Activated T-cell treated with anti-CD3 and anti-CD28 coated beads for 4 hours (primary cell): ENCODE results near the gene PAX6.

Source experiments
- DNase-seq: peaks from one replicate; pipeline ENCODE4 v3.0.0-alpha.2; 2020

The PAX6 gene

DNA sequence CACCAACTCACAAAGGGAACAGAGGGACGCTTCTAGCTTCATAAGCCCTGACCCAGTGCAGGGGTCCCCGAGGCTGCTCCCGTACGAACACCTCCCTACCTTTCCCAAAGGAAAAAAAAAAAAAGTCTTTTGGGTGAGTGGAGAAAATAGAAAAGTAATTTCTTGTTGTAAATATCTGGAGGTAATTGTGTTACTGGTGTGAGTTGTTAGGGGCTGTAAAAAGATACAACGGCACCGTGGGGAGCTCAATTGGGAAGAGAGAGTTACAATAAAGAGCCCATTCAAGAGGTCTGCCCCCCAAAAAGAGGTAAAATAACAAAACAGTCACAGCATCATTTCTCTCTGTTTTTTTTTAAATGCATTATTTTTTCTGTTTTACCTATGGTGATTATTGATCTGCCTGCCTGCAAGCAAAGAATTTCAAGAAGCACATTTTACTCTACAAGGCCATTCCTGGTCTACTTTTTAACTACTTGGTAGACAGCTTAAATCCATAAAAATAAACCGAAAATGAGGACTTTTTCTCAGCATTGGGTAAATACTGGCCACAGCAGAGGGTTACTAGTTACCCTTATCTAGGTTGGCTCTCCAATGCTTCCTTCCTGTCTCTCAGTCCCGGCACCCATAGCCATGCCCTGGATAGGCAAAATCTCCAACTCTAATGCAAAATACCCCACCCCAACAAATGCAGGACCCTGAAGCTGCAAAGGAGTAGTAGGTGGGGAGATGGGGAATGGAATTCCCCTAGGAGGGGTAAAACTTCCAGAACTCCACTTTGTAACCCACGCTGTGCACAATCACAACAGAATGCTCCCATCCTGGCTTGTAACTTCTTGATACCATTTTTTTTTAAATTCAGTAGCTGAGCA is 3.1 kb downstream of the PAX6 start:
- DNase-seq, result no peak

- DNase-seq, result no peak
Observed at GRCh38 chr11:31806928-31807798, 4.0 kb downstream of the PAX6 start.

- DNase-seq, result no peak
Observed at GRCh38 chr11:31806186-31806927, 4.8 kb downstream of the PAX6 start.

GRCh38 chr11:31805629-31806185 is 5.4 kb downstream of the PAX6 start:
- DNase-seq, result no peak

GRCh38 chr11:31805037-31805628 is 6.0 kb downstream of the PAX6 start:
- DNase-seq, result no peak

GRCh38 chr11:31804312-31805036 is 6.6 kb downstream of the PAX6 start:
- DNase-seq, result no peak

GRCh38 chr11:31803813-31804311 is 7.3 kb downstream of the PAX6 start:
- DNase-seq, result no peak

DNA sequence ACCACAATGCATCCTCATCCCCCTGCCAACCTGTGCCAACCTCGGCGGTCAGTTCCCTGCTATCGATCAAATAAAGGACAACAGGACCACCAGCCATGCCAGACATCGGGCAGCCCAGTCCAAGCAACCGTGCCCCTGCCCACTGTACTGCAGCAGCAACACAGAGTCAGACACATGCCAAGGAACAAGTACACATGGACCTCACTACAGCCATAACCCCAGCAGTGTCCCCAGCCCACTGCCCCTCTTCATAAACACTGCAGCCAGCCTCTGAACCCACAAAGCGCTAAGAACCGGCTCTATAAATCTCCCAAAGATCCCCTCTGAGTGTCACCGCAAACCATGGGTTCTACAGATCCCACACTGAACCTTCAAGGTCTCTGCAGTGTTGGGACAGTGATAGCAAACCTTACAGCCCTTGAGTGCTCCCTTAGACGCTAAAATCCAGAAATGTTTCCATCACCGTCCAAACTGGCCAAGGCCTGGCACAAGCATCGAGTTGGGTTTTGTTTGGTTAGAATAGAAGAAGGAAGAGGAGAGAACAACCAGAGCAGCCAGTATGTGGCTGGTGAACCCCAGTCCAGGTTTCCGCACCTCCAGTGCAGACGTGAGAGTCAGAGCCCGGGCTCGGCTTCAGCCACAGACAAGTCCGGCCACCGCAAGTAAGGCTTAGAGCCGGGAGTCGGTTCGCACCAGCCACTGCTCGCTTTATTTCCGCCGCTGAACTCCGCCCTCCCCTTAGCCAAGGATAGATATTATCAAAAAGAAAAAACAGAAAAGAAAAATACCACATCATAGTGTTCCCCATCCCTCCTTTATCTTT is 7.9 kb downstream of the PAX6 start:
- no peak for DNase-seq

DNA sequence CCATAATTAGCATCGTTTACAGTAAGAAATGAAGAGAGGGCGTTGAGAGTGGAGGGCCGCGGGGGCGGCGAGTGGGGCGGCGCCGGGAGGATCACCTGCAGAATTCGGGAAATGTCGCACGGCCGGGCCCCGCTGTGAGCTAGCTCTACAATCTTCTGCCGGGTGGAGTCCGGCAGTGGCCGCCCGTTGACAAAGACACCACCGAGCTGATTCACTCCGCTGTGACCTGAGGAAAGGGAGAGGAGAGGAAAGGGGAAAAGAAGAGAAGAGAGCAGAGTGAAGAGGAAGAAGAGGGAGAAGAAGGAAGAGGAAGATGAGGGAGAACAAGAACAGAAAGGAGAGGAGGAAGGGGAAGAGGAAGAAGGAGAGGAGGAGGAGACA is 8.5 kb downstream of the PAX6 start:
- no peak for DNase-seq

DNA sequence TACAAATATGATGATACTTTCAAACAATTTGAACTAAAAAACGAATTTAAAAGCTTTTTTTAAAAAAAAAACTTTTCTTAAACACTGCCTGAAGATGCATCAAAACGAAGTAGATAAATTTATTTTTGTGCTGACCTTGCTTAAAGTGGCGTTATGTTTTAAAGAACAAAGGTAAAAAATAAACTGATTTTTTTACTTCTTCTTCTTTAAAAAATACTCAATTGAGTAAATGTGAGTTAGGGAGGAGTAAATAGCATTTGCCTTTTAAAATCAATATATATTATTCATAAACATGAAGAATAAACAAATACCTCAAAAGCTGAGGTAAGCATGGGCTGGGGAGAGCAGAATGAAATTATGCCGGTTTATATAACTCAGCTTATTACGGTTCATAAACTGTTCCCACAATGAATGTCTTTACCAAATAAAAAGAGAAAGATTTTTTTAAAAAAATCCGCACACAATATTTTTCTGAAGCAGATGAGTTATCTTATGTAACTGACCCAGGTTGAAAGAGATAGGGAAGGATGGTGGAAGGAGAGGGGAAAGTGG is 9.0 kb downstream of the PAX6 start:
- DNase-seq, result no peak

GRCh38 chr11:31801298-31801702 is 9.8 kb downstream of the PAX6 start:
- no peak for DNase-seq

GRCh38 chr11:31800398-31801265 is 10.5 kb downstream of the PAX6 start:
- DNase-seq, result no peak

- DNase-seq, result no peak
Observed at GRCh38 chr11:31799435-31800397, 11.4 kb downstream of the PAX6 start.

DNA sequence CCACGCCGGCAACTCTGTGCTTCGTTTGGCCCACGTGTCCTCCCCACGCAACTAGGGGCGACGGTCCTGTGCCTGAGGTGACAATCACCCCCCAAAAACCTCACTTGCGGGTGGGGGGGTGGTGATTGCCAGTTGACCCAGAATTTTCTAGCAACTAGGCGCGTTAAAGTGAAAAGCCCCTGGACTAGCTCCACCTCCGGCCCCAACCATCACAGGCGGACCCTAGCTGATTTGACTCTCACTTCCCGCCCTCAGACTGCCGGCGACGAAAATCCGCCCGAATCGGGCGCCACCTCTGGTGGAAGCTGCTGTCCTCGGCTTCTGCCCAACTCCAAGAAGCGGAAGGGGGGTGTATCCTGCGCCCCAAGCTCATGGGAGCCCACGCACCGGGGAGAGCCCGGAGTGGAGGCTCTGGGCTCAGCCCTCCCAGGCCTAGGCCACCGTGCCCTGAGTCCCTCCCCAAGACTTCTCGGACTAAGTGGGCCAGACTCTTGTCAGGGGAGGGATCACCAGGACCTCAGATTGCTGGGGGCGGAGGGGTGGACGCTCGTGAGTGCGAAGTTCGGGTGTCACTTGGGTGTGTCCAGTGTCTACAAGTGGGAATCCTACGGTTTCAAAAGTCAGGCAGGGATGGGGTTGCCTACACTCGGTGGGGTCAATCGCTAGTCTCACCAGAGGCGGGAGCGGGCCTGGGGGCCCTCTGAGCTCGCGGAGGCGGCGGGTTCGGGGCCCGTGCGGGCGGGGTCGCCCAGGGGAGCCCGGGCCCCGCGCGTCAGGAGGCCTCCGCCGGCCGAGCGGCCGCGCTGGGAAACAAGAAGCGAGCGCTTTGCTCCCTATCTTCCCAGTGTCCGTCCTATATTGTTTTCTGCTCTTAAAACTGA is 12.3 kb downstream of the PAX6 start:
- DNase-seq, result no peak

DNA sequence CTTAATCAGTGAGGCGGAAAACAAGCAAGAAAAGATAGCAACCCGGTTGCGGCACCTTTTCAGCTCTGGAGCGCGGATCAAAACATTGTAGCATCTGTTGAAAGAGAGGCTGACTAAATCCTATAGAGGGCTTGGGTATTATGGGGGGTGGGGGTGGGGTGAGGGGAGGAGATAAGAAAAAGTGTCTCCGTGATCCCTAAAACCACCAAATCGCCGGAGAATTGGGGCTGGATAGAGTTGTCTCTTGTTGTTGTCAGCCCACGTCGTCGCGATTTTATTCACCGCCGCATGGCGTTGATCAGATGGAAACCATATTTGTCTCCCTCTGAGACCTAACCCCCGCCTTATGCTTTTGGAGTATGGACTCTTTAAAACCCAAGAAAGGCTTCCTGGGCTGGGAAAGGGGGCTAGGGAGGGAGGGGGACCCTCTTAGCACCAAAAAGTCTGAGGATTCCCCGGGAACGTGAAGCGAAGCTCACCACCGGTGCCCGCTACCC is 13.0 kb downstream of the PAX6 start:
- no peak for DNase-seq

GRCh38 chr11:31797190-31798056 is 13.7 kb downstream of the PAX6 start:
- DNase-seq, result no peak
